ENCODE data around the gene CACNG7. TPM values are rescaled to one million over a fixed set of nuclear protein-coding genes. Genes with fewer than 3 reads are reported as not detected.

Gene CACNG7
- total and polyA plus RNA-seq, 10 of the 15 experiments (the other 5 are each of a cell fraction or from before 2014, with no cell fraction given) = not detected

- H3K79me2 ChIP-seq (ENCODE audit: control insufficient read depth, insufficient read depth, low read length) = no peaks in the 10 kb centered on the region
- WGBS (ENCODE audit: insufficient coverage, insufficient replicate concordance, low lambda C conversion rate, missing lambda C conversion rate) = 48% methylated on average over 6 of the region's 6 CpGs
- CTCF ChIA-PET = no interaction called here
- RAD21 ChIA-PET (ENCODE audit: unreplicated experiment) = no interaction called here
- in situ Hi-C loops (cut with MboI) (no loop called here), intact Hi-C loops (cut with micrococcal nuclease; ENCODE audit: unreplicated experiment) (no loop called here)
- no peak overlapping the region for H3K4me2 ChIP-seq (ENCODE audit: control insufficient read depth, insufficient read depth)
- ATAC-seq = no peak
- TF ChIP-seq MYC (IDR thresholded peaks at IDR 0.05; ENCODE audit: insufficient read depth, insufficient read length, insufficient replicate concordance, low read length, severe bottlenecking) (no peak), KLF5 (IDR thresholded peaks at IDR 0.05; ENCODE audit: partially characterized antibody) (no peak), SKIL (IDR thresholded peaks at IDR 0.05; ENCODE audit: low read depth, poor library complexity, severe bottlenecking) (no peak), JUND (IDR thresholded peaks at IDR 0.05; ENCODE audit: low read depth, low read length) (no peak), ZZZ3 (IDR thresholded peaks at IDR 0.05; ENCODE audit: control insufficient read depth, insufficient read length, low read depth) (no peak), CREM (IDR thresholded peaks at IDR 0.05; ENCODE audit: low read depth) (no peak), MTA3 (IDR thresholded peaks at IDR 0.05; ENCODE audit: borderline replicate concordance, low read length) (no peak), ESRRA (IDR thresholded peaks at IDR 0.05; ENCODE audit: low read length) (no peak), NBN (IDR thresholded peaks at IDR 0.05) (no peak), RFX5 (IDR thresholded peaks at IDR 0.05; ENCODE audit: low read depth, low read length) (no peak), ASH2L (IDR thresholded peaks at IDR 0.05; ENCODE audit: borderline replicate concordance, low read depth) (no peak), ZNF384 (IDR thresholded peaks at IDR 0.05; ENCODE audit: borderline replicate concordance, low read depth, low read length) (no peak), YBX1 (IDR thresholded peaks at IDR 0.05) (no peak), ZSCAN29 (IDR thresholded peaks at IDR 0.05) (no peak)
- TF ChIP-seq, protein P1, sequence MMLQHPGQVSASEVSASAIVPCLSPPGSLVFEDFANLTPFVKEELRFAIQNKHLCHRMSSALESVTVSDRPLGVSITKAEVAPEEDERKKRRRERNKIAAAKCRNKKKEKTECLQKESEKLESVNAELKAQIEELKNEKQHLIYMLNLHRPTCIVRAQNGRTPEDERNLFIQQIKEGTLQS (IDR thresholded peaks at IDR 0.05; ENCODE audit: borderline replicate concordance, extremely low read depth, low read depth, low read length) = no peak
- TF ChIP-seq, protein P2, sequence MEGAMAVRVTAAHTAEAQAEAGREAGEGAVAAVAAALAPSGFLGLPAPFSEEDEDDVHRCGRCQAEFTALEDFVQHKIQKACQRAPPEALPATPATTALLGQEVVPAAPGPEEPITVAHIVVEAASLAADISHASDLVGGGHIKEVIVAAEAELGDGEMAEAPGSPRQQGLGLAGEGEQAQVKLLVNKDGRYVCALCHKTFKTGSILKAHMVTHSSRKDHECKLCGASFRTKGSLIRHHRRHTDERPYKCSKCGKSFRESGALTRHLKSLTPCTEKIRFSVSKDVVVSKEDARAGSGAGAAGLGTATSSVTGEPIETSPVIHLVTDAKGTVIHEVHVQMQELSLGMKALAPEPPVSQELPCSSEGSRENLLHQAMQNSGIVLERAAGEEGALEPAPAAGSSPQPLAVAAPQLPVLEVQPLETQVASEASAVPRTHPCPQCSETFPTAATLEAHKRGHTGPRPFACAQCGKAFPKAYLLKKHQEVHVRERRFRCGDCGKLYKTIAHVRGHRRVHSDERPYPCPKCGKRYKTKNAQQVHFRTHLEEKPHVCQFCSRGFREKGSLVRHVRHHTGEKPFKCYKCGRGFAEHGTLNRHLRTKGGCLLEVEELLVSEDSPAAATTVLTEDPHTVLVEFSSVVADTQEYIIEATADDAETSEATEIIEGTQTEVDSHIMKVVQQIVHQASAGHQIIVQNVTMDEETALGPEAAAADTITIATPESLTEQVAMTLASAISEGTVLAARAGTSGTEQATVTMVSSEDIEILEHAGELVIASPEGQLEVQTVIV (IDR thresholded peaks at IDR 0.05; ENCODE audit: borderline replicate concordance, partially characterized antibody) = no peak
- POLR2A ChIA-PET = no interaction called here
- H3K9ac ChIP-seq (ENCODE audit: control insufficient read depth, insufficient read depth, low read length) = no peak overlapping the region
- DNase-seq (ENCODE audit: low read depth, low spot score) = no peak
- no peak overlapping the region for H2AFZ ChIP-seq (ENCODE audit: control insufficient read depth, low read depth, low read length)
- no TSS peak for BruUV-seq (replicated peaks)
- FAIRE-seq = no peak
- H3K27me3 ChIP-seq (replicated peaks in 1 of 2; ENCODE audit: control insufficient read depth in 2 of 2, insufficient read depth in 2 of 2, low read length in 1 of 2) = no peaks in the 10 kb centered on the region
- no peak overlapping the region for H3K27ac ChIP-seq (ENCODE audit: control insufficient read depth, insufficient read depth)
- no peaks in the 10 kb centered on the region for H4K20me1 ChIP-seq (ENCODE audit: control insufficient read depth, insufficient read depth)
- no peak overlapping the region for H3K4me3 ChIP-seq
- SMC1A ChIA-PET (ENCODE audit: uncharacterized antibody, unreplicated experiment) = no interaction called here
- H3K4me1 ChIP-seq (ENCODE audit: control insufficient read depth, insufficient read depth, low read length) = no peaks in the 10 kb centered on the region
- H3K36me3 ChIP-seq (ENCODE audit: control insufficient read depth in 2 of 2, insufficient read depth in 2 of 2, low read length in 1 of 2) = no peaks in the 10 kb centered on the region
- H3K9me3 ChIP-seq (replicated peaks; ENCODE audit: control insufficient read depth, insufficient read depth, low read length) = no peaks in the 10 kb centered on the region; the same call in 2 of the 3 replicates
Measured at GRCh38 chr19:53985863-53986262, 76.8 kb downstream of the CACNG7 start.

All from GM12878 (cell line).